GM21367 (cell line): Measurements from ENCODE around the gene TPT1.
"Not testable (repeated sequence)": the region's sequence is repeated elsewhere in the genome, so short reads cannot be mapped to it uniquely, and the experiment has no call there.

Experiments used
- ATAC-seq: cut with Tn5 transposase; IDR thresholded peaks from one replicate; pipeline ENCODE4 v1.9.1; 2021; ENCODE audit not compliant: unreplicated experiment

TPT1 gene

GRCh38 chr13:45341034-45341798 is at the start of gene TPT1:
Gene TPT1, minus strand, starts transcription at chr13:45341183. Its CDS starts 114 bp downstream, at chr13:45341069.
- peak; percentile 79 for ATAC-seq

- ATAC-seq, result not testable (repeated sequence)
Observed at GRCh38 chr13:45390348-45390747, 49.4 kb upstream of the TPT1 start.

GRCh38 chr13:45388664-45389063 is 47.7 kb upstream of the TPT1 start:
- no peak for ATAC-seq

GRCh38 chr13:45386892-45387575 is 46.1 kb upstream of the TPT1 start:
- ATAC-seq, result not testable (repeated sequence)

GRCh38 chr13:45385907-45386553 is 45.0 kb upstream of the TPT1 start:
- no peak for ATAC-seq

GRCh38 chr13:45385320-45385719 is 44.3 kb upstream of the TPT1 start:
- ATAC-seq, result no peak

GRCh38 chr13:45384474-45385174 is 43.6 kb upstream of the TPT1 start:
- no peak for ATAC-seq

- ATAC-seq, result not testable (repeated sequence)
Observed at GRCh38 chr13:45382739-45383138, 41.8 kb upstream of the TPT1 start.

GRCh38 chr13:45381196-45381595 is 40.2 kb upstream of the TPT1 start:
- ATAC-seq, result no peak

- not testable (repeated sequence) for ATAC-seq
Observed at GRCh38 chr13:45380708-45381107, 39.7 kb upstream of the TPT1 start.

- ATAC-seq, result not testable (repeated sequence)
Observed at GRCh38 chr13:45379516-45379915, 38.5 kb upstream of the TPT1 start.

GRCh38 chr13:45378786-45379185 is 37.8 kb upstream of the TPT1 start:
- ATAC-seq, result not testable (repeated sequence)

- ATAC-seq, result not testable (repeated sequence)
Observed at GRCh38 chr13:45377314-45377713, 36.3 kb upstream of the TPT1 start.

- ATAC-seq, result not testable (repeated sequence)
Observed at GRCh38 chr13:45376651-45377050, 35.7 kb upstream of the TPT1 start.

GRCh38 chr13:45374917-45375316 is 33.9 kb upstream of the TPT1 start:
- no peak for ATAC-seq

GRCh38 chr13:45373162-45373547 is 32.2 kb upstream of the TPT1 start:
- no peak for ATAC-seq

- ATAC-seq, result no peak
Observed at GRCh38 chr13:45372189-45373161, 31.5 kb upstream of the TPT1 start.

GRCh38 chr13:45370922-45371406 is 30.0 kb upstream of the TPT1 start:
- ATAC-seq, result no peak

- ATAC-seq, result no peak
Observed at GRCh38 chr13:45369116-45369515, 28.1 kb upstream of the TPT1 start.

GRCh38 chr13:45368571-45368970 is 27.6 kb upstream of the TPT1 start:
- no peak for ATAC-seq
